Retina (tissue), 1 donor: ENCODE results near the gene SCAMP4.
"Not testable (repeated sequence)": the region's sequence is repeated elsewhere in the genome, so short reads cannot be mapped to it uniquely, and the experiment has no call there.

Experiments
- DNase-seq: peaks from one replicate; pipeline ENCODE4 v3.0.0-alpha.2; 2016

The SCAMP4 gene

DNA sequence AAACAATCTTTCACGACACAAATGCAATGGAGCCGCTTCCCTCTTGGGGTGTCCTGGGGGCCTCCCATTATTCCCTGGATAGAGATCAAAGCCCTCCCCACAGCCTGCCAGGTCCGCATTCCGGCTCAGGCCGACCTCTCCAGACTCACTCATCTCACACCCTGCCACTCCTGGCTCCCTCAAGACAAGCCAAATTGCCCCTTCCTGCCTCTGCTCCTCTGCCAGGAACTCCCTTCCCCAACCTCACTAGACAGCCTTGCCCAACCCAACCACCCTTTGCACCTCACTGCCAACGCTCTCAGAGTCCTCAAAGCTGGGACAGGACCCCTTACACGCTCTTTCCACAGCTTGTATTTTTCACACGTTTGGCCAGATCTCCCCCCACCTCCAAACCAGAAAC, 21.4 kb upstream of the SCAMP4 start:
- no peak for DNase-seq

DNA sequence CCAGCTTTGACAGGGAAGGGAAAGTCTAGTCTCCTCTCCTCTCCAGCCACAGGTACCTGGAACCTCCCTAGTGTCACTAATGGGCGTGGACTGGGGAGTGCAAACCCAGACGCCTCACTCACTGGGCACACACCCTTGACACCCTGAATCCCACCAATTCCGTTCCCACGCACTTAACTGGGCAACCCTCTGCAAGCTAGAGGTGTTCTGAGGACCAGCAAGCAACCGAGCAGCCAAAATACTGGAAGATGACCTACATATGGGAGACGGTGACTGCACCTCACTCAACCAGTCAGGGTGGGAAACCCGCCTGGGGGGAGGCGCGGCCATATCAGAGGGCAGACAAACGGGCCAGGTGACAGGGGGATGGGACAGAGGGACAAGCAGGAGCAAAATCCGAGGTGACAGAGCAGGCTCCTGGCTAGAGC, 20.9 kb upstream of the SCAMP4 start:
- no peak for DNase-seq

DNA sequence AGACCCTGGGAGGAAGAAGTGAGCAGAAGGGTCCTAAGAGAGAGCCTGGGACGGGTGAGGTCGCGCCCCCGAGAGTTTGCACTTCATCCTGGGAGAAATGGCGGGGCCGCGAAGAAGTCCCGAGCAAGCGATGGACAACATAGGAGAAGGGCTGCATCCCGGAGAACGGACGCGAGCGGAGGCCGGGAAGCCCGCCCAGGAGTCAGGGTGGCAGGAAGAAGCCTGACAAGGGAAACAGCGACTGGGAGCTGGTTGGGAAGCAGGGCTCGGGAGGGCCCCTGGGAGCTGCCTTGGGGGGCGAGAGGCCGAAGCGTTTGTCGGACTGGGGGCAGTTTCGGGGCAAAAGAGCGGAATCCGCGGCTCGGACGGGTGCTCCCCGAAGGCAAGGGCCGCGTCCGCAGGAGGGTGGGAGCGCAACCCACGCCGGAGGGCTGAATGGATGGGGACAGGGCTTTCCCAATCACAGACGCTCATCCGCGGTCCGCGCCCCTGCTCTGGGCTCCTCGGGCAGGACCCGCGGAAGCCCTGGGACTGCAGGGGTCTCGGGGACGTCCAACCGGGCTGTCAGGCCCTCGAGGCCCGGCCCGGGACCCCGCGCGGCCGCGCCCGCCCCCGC, 20.4 kb upstream of the SCAMP4 start:
- peak; percentile 55 for DNase-seq

DNA sequence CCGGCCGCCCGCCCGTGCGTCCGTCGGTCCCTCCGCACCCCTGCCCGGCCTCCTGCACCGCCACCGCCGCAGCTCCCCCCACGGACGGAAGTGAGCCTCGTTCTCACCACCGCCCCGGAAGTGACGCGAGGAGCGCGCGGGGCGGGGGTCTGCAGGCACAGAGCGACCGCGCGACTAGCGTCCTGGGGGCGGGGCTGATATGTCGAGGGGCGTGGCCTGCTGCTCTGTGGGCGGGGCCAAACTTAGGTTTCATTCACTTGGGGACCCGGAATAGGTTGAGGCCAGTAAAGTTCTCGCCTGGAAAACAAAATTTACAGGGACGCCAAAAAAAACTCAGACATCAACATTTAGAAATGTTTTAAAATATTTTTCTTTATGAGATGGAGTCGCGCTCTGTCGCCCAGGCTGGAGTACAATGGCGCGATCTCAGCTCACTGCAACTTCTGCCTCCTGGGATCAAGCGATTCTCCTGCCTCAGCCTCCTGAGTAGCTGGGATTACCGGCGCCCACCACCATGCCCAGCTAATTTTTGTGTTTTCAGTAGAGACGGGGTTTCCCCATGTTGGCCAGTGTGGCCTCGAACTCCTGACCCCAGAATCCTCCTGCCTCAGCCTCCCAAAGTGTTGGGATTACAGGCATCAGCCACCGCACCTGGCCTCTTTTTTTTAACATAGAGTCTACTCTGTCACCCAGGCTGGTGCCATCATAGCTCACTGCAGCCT, 19.6 kb upstream of the SCAMP4 start, which contains the start of gene ABHD17A:
ABHD17A (minus strand) TSS at position 99 of the 722 bp plus-strand sequence. CDS start 3,930 bp downstream, outside the sequence.
- DNase-seq = peak; percentile 94

DNA sequence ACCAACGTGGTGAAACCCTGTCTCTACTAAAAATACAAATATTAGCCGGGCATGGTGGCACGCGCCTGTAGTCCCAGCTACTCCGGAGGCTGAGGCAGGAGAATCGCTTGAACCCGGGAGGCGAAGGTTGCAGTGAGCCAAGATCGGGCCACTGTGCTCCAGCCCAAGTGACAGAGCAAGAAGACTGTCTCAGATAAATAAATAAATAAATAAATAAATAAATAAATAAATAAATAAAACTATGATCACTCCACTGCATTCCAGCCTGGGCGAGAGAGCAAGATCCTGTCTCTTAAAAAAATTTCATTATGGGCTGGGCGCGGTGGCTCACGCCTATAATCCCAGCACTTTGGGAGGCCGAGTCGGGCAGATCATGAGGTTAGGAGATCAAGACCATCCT, 18.8 kb upstream of the SCAMP4 start:
- DNase-seq = not testable (repeated sequence)

DNA sequence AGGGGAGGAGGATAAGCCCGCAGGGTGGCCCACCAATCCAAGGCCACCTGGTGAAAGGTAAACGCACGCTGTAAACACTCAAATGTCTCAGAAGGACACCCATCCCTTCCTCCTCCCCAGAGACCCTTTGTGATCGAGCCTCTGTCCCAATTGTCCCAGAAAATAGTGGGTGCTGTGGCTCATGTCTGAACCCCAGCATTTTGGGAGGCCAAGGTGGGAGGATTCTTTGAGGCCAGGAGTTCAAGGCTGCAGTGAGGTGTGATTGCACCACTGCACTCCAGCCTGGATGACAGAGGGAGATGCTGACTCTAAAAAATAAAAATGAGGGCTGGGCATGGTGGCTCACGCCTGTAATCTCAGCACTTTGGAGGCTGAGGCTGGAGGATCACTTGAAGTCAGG, 16.8 kb upstream of the SCAMP4 start:
- no peak for DNase-seq

DNA sequence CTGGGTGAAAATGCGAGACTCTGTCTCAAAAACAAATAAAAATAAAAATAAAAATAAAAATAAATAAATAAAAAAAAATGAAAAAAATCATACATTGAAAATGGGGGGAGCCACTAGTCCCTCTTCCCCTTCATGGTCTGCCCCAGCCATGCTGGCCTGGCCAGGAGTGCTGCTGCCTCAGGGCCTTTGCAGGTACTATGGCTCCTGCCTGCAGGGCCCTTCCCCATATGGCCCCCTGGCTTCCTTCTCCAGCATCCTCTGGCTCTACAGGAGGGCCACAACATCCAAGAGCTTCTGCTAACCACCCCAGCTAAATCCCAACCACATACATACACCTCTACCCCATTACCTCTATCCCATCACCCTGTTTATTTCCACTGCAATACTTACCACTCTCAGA, 15.3 kb upstream of the SCAMP4 start:
- no peak for DNase-seq

DNA sequence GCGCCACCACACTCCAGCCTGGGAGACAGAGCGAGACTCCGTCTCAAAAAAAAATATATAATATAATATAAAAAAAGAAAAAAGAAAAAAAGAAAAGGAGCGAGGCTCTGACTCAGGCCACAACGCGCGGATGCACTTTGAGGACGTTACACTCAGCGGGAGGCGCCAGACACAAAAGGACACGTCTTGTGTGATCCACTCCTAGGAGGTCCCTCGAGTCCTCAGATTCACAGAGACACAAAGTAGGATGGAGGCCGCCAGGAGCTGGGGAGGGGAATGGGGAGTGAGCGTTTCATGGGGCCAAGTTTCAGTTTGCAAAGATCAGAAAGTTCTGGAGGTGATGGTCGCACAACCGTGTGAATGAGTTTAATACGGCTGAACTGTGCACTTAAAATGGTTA, 11.4 kb upstream of the SCAMP4 start:
- DNase-seq = no peak

DNA sequence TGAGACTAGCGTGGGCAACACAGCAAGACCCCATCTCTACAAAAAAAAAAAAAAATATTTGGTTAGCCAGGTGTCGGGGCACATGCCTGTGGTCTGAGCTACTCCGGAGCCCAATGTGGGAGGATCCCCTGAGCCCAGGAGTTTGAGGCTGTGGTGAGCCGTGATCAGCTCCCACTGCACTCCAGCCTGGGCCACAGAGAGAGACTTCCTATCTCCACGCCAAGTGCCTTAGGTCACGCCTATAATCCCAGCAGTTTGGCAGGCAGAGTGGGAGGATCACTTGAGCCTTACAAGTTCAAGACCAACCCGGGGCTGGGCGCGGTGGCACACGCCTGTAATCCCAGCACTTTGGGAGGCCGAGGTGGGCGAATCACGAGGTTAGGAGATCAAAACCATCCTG, 8.7 kb upstream of the SCAMP4 start:
- DNase-seq = no peak

DNA sequence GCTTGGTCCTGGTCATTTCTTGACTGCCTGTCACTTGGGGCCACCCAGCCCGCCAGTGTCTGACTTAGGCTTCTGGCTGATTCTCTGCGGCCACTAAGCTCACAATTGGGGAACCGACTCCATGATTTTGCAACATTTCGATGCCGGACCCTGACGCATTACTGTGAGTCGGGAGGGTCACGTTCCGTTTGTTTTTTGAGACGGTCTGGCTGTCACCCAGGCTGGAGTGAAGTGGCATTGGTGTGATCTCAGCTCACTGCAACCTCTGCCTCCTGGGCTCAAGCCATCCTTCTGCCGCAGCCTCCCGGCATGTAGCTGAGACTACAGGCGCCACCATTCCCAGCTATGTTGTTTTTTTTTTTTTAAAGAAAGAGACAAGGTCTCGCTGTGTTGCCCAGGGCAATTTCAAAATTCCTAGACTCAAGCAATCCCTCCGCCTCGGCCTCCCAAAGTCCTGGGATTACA, 3.2 kb upstream of the SCAMP4 start:
- DNase-seq = no peak

DNA sequence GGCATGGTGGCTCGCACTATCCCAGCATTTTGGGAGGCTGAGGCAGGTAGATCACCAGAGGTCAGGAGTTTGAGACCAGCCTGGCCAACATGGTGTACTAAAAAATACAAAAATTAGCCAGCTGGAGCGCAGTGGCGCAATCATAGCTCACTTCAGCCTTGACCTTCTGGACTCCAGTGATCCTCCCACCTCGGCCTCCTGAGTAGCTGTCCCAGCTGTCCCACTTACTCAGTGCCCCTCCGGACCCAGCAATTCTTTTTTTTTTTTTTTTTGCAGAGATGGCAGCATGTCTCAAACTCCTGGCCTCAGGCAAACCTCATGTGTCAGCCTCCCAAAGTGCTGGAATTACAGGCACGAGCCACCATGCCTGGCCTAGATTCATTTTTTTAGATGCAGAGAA, 2.3 kb upstream of the SCAMP4 start:
- DNase-seq = no peak

DNA sequence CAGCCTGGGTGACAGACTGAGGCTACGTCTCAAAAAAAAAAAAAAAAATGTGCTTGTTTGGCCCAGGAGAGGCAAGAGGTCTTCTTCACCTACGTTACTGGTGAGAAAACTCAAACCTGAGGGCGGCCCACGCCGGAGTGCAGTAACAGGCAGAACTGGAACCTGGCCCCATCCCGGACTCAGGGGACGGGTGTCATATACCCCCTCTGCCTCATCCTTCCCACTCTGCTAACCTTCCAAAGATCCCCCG, 414 bp upstream of the SCAMP4 start:
- DNase-seq = no peak

DNA sequence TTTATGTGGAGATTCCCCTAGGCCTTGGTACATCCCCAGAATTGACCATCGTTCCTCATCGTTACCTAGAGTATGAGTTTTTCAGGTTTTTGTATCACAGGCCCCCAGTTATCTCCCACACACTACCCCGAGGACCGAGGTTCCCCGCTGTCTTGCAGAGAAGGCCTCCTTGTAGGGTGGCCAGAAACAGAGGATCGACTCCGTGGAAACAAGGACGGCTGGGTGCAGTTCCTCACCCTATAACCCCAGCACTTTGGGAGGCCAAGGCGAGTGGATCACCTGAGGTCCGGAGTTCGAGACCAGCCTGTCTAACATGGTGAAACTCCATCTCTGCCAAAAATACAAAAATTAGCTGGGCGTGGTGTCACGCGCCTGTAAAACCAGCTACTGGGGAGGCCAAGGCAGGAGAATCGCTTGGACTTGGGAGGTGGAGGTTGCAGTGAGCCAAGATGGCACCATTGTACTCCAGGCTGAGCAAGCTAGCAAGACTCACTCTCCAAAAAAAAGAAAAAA, 720 bp downstream of the SCAMP4 start:
- no peak for DNase-seq

DNA sequence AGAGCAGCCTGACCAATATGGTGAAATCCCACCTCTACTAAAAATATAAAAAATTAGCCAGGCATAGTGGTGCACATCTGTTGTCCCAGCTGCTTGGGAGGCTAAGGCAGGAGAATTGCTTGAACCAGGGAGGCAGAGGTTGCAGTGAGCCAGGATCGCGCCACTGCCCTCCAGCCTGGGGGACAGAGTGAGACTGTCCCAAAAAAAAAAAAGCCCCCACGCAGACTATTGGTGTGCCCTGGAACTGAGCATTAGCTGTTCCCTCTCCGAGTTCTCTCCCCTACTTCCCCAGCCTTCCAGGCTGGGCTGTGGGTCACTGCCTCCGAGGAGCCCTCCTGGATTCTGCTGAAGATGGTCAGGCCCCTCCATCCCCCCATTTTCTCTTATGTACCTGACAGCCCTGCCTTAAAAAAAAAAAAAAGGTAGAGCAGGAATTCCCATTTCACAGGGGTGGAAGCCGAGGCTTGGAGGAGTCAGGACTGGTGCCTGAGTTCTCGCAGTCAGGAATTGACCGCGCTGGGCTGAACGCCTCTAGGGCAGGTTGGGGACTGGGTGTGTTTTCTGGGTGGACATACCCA, 1.9 kb downstream of the SCAMP4 start:
- no peak for DNase-seq

DNA sequence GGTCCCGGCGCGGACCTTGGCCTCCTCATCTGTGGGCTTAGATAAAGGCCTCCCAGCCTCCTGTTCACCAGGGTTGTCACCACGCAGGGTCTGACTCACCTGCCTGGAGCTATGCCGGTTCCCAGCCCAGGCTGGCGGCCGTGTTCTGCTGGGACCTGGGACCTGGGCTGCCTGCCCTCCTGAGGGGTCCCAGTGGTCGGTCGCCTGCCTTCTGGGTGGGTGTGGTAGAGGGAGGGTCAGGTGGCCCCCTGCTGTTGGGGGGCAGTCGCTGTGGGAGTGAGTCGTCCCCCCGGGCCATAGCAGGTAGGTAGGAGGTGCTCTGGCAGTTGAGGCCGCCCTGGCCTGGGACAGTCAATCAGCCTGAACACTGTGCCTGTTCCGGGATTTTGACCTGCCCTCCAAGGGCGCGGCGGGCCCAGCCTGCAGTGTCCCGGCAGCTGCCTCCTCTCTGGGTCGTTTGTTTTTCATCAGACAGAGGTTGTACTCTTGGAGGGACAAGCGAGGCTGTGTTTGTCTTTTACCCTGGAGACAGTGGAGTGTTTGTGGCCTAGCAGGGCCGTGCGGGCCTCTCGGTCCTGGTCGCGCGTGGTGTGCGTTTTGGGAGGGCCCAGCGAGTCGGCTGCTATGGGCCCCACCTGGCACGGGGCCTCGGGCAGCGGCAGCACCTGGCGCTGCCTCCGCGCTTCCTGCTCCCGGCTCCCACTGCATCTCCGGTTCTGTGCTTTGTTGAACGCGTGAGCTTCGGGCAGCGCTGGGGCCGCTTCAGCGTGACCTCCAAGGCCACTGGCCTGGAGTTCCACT, 2.6 kb downstream of the SCAMP4 start:
- DNase-seq = no peak

DNA sequence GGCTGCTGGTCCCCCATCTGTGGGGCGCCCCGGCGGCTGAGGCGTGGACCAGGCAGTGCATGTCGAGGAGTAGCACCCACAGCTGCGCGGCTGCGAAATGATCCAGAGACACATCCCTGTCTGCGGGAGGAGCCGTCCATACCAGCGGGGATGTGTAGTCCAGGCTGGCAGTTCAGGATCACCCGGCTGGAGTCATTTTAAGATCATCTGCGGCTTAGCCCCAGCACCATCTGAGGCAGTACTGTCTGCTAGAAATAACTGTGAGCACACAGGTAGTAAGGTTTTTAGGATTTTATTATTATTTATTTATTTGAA, 3.1 kb downstream of the SCAMP4 start:
- no peak for DNase-seq

DNA sequence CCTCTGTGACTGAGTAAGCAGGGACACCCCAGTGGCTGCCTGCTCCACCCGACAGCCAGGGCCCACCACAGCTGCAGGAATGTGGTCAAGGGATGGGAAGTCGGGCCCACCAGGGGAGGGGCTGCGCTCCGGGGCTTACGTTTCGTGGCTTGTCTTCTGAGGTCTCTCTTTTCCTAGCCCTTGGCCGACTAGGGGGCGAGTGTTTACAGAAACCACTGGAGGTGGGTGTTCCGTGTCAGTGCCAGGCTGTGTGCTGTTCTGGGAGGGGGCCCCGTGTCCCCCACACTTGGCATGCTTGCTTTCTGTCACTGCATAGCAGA, 4.5 kb downstream of the SCAMP4 start:
- DNase-seq = no peak

DNA sequence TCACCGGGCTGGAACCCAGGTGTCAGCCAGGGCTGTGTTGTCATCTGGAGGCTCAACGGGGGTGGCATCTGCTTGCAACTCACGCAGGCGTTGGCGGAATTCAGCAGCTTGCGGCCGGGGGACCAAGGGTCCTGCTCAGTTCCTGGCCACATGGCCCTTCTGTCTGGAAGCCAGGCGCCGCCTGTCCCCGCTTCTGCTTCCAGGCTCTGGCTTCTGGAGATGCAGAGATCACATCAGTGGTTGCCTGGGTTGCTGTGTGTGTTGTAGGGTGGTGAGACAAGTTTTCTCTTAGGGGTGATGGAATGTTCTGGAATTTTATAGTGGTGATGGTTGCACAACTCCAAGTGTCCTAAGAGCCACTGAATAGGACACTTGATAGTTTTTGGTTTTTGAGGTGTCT, 5.0 kb downstream of the SCAMP4 start:
- no peak for DNase-seq

DNA sequence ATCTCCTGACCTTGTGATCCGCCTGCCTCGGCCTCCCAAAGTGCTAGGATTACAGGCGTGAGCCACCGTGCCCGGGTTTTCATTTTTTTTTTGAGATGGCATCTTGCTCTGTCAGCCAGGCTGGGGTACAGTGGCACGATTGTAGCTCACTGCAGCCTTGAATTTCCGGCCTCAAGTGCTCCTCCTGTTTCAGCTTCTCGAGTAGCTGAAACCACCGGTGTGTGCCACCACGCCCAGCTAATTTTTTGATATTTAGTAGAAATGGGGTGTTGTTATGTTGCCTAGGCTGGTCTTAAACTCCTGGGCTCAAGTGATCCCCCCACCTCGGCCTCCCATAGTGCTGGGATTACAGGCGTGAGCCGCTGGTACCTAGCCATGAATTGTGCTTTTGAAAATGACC, 5.9 kb downstream of the SCAMP4 start:
- DNase-seq = no peak

DNA sequence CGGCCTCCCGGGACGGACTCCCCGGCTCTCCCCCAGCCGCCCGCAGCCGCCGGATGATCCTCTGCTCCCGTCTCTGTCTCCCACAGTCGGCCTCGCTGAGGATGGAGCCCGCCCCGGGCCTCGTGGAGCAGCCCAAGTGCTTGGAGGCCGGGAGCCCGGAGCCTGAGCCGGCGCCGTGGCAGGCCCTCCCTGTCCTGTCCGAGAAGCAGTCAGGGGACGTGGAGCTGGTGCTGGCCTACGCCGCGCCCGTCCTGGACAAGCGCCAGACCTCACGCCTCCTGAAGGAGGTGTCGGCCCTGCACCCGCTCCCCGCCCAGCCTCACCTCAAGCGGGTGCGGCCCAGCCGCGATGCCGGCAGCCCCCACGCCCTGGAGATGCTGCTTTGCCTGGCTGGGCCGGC, 6.8 kb downstream of the SCAMP4 start:
- no peak for DNase-seq

DNA sequence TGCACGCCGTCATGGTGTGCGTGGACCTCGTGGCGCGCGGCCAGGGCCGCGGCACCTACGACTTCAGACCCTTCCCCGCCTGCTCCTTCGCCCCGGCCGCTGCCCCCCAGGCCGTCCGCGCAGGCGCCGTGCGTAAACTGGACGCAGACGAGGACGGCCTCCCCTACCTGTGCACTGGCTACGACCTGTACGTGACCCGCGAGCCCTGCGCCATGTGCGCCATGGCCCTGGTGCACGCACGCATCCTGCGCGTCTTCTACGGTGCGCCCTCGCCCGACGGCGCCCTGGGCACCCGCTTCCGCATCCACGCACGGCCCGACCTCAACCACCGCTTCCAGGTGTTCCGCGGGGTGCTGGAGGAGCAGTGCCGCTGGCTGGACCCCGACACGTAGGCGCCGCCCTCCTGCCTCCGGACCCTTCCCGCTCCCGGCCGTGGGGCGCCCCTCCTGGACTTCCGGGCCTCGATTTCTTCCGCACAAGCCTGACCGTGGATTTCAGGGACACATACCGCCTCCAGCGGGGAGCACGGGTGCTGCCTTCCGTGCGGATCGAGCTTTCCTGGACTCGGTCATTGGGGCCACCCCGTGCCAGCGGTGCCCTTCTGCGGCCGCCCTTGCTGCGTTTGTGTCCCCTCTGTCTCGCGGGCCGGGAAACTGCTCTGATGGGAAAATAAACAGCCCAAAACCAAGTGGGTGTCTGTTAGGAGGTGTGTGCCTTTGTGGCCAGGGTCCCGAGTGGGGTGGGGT, 7.7 kb downstream of the SCAMP4 start:
- DNase-seq = no peak

DNA sequence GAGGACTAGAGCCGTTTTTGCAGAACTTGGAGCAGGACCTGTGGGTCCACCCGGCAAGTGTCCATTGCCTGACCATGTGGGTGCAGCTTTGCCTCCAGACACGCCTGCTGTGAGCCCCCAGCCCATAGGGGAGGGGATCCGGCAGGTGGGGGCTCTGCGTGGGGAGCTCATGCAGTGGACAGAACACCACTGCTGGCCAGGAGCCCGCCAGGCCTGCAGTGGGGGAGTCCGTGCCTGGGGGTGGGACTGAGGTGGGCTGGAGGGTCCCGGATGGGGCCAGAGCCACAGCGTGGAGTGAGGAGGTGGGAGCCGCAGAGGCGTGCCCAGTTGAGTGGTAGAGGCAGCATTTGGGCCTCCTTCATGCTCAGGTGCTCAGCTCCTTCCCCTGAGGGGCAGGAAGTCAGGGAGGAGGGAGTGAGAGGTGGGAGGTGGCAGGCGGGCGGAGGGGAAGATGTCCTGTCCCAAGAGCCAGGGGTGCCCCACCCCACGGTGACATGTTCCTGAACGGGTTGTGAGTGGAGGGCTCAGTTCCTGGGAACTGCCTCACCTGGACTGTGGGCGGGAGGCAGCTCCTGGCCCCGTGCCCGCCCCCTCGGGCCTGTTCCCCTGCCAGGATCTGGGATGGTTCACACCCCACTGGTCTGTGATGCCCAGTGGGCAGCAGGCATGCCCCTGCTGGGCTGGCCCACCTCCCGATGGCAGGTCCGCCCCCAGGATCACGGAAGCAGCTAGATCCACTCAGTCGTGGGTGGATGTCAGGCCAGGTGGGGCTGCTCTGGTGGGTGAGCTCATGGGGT, 8.8 kb downstream of the SCAMP4 start:
- DNase-seq = no peak
